Naive B cell (primary cell): Measurements from ENCODE around the gene ABL1. TPM values are rescaled to one million over a fixed set of nuclear protein-coding genes. Genes with fewer than 3 reads are reported as not detected.

ENCODE experiments used
- ATAC-seq, 2 donors: fragments of 150-1000 bp; cut with Tn5 transposase; 2 replicates each; pipeline ENCODE4 v1.10.0; 2021; ENCODE audit warnings: low read depth in 2 of 2, mild to moderate bottlenecking in 2 of 2, moderate library complexity in 2 of 2
- DNase-seq: peaks from one replicate; pipeline ENCODE4 v3.0.0; 2022
- H3K27ac Mint-ChIP-seq, 6 donors: one replicate each; pipeline ENCODE4 v1.8.0; 2020 to 2022; ENCODE audit warnings: mild to moderate bottlenecking in 6 of 6, mixed read lengths in 6 of 6, moderate library complexity in 5 of 6, inconsistent platforms in 2 of 6
- H3K27me3 Mint-ChIP-seq, 3 donors: one replicate each; pipeline ENCODE4 v1.8.0; 2021 to 2022; ENCODE audit warnings: mixed read lengths in 3 of 3, mild to moderate bottlenecking in 1 of 3
- H3K36me3 Mint-ChIP-seq, 2 donors: one replicate each; pipeline ENCODE4 v1.8.0; 2020 to 2022; ENCODE audit warnings: mixed read lengths in 2 of 2, inconsistent platforms in 1 of 2, mild to moderate bottlenecking in 1 of 2
- H3K4me1 Mint-ChIP-seq, 3 donors: one replicate each; pipeline ENCODE4 v1.8.0; 2020 to 2022; ENCODE audit warnings: mixed read lengths in 3 of 3, inconsistent platforms in 1 of 3, mild to moderate bottlenecking in 1 of 3, moderate library complexity in 1 of 3
- H3K4me3 Mint-ChIP-seq, 8 donors: one replicate each; pipeline ENCODE4 v1.8.0; 2020 to 2022; ENCODE audit warnings: mild to moderate bottlenecking in 8 of 8, mixed read lengths in 8 of 8, moderate library complexity in 8 of 8, inconsistent platforms in 2 of 8
- H3K9me3 Mint-ChIP-seq, 7 donors: one replicate each; pipeline ENCODE4 v1.8.0; 2020 to 2022; ENCODE audit warnings: mixed read lengths in 7 of 7, mild to moderate bottlenecking in 5 of 7, inconsistent platforms in 2 of 7, moderate library complexity in 1 of 7
- polyA plus RNA-seq, 6 donors: library from polyadenylated mRNA; unstranded; fragments of 300-500 nt; fragmentation: Illumina TruSeq; gene quantifications; one replicate each; pipeline ENCODE4 v1.2.3, GENCODE V29; 2021; ENCODE audit warnings: low read depth in 6 of 6

Gene ABL1
- polyA plus RNA-seq, 6 donors from 2014 or later = 1.2 to 18.9 (median 9.4) TPM

GRCh38 chr9:130913599-130914416 lies 78.8 kb downstream of the ABL1 start:
- ATAC-seq (no peak), DNase-seq (no peak)
- no peaks in the 10 kb centered on the region for H3K9me3 Mint-ChIP-seq
- peaks cover 0 to 4% (median 0%) of the 10 kb centered on the region in 3 donors for H3K4me1 Mint-ChIP-seq
- no peaks in the 10 kb centered on the region for H3K36me3 Mint-ChIP-seq
- H3K27me3 Mint-ChIP-seq = peaks cover 0 to 16% (median 0%) of the 10 kb centered on the region in 3 donors
- no peak overlapping the region for H3K4me3 Mint-ChIP-seq
- no peak overlapping the region for H3K27ac Mint-ChIP-seq

- no peak overlapping the region for H3K27ac Mint-ChIP-seq
- DNase-seq (no peak), ATAC-seq (no peak)
- H3K27me3 Mint-ChIP-seq = peaks cover 0 to 24% (median 0%) of the 10 kb centered on the region in 3 donors
- H3K9me3 Mint-ChIP-seq = no peaks in the 10 kb centered on the region
- peaks cover 0 to 4% (median 0%) of the 10 kb centered on the region in 3 donors for H3K4me1 Mint-ChIP-seq
- H3K4me3 Mint-ChIP-seq = no peak overlapping the region
- H3K36me3 Mint-ChIP-seq = no peaks in the 10 kb centered on the region
Observed at GRCh38 chr9:130914417-130915095, 79.5 kb downstream of the ABL1 start.

- H3K9me3 Mint-ChIP-seq = no peaks in the 10 kb centered on the region
- no peak for DNase-seq
- no peak overlapping the region for H3K4me3 Mint-ChIP-seq
- H3K27me3 Mint-ChIP-seq = peaks cover 0 to 24% (median 0%) of the 10 kb centered on the region in 3 donors
- H3K4me1 Mint-ChIP-seq = peaks cover 0 to 4% (median 0%) of the 10 kb centered on the region in 3 donors
- H3K36me3 Mint-ChIP-seq = no peaks in the 10 kb centered on the region
- ATAC-seq = no peak
- H3K27ac Mint-ChIP-seq = no peak overlapping the region
Observed at GRCh38 chr9:130915096-130915447, 80.0 kb downstream of the ABL1 start.

GRCh38 chr9:130917168-130917960 lies 82.3 kb downstream of the ABL1 start:
- DNase-seq (no peak), ATAC-seq (no peak)
- no peak overlapping the region for H3K27ac Mint-ChIP-seq
- H3K4me3 Mint-ChIP-seq = no peak overlapping the region
- peaks cover 0 to 37% (median 9%) of the 10 kb centered on the region in 3 donors for H3K27me3 Mint-ChIP-seq
- no peaks in the 10 kb centered on the region for H3K4me1 Mint-ChIP-seq
- H3K36me3 Mint-ChIP-seq = no peaks in the 10 kb centered on the region
- no peaks in the 10 kb centered on the region for H3K9me3 Mint-ChIP-seq

- peaks cover 0 to 45% (median 17%) of the 10 kb centered on the region in 3 donors for H3K27me3 Mint-ChIP-seq
- no peak for DNase-seq
- no peaks in the 10 kb centered on the region for H3K4me1 Mint-ChIP-seq
- H3K27ac Mint-ChIP-seq = no peak overlapping the region
- H3K4me3 Mint-ChIP-seq = no peak overlapping the region
- H3K9me3 Mint-ChIP-seq = no peaks in the 10 kb centered on the region
- no peaks in the 10 kb centered on the region for H3K36me3 Mint-ChIP-seq
- ATAC-seq = no peak
Observed at GRCh38 chr9:130918101-130918825, 83.2 kb downstream of the ABL1 start.

GRCh38 chr9:130918826-130919558 lies 83.9 kb downstream of the ABL1 start:
- H3K27me3 Mint-ChIP-seq = peaks cover 0 to 45% (median 17%) of the 10 kb centered on the region in 3 donors
- H3K9me3 Mint-ChIP-seq = no peaks in the 10 kb centered on the region
- ATAC-seq (no peak), DNase-seq (no peak)
- no peak overlapping the region for H3K27ac Mint-ChIP-seq
- H3K4me3 Mint-ChIP-seq = no peak overlapping the region
- H3K36me3 Mint-ChIP-seq = no peaks in the 10 kb centered on the region
- no peaks in the 10 kb centered on the region for H3K4me1 Mint-ChIP-seq

GRCh38 chr9:130919559-130920145 lies 84.6 kb downstream of the ABL1 start:
- Mint-ChIP-seq H3K4me1 (no peaks in the 10 kb centered on the region), H3K9me3 (no peaks in the 10 kb centered on the region), H3K4me3 (no peak overlapping the region), H3K36me3 (no peaks in the 10 kb centered on the region), H3K27me3 (peaks cover 0 to 45% (median 17%) of the 10 kb centered on the region in 3 donors), H3K27ac (peak overlapping the region in 1 of 6 donors; percentile 32)
- ATAC-seq (no peak), DNase-seq (no peak)

- Mint-ChIP-seq H3K27me3 (peaks cover 0 to 45% (median 17%) of the 10 kb centered on the region in 3 donors), H3K36me3 (no peaks in the 10 kb centered on the region), H3K27ac (no peak overlapping the region), H3K4me3 (no peak overlapping the region), H3K9me3 (no peaks in the 10 kb centered on the region), H3K4me1 (no peaks in the 10 kb centered on the region)
- ATAC-seq = no peak
- DNase-seq = no peak
Observed at GRCh38 chr9:130920233-130920632, 85.2 kb downstream of the ABL1 start.

- DNase-seq = no peak
- Mint-ChIP-seq H3K27ac (no peak overlapping the region), H3K27me3 (peaks cover 0 to 45% (median 17%) of the 10 kb centered on the region in 3 donors), H3K4me3 (no peak overlapping the region), H3K9me3 (no peaks in the 10 kb centered on the region), H3K36me3 (no peaks in the 10 kb centered on the region), H3K4me1 (no peaks in the 10 kb centered on the region)
- no peak for ATAC-seq
Observed at GRCh38 chr9:130920762-130921299, 85.8 kb downstream of the ABL1 start.

- no peak overlapping the region for H3K27ac Mint-ChIP-seq
- H3K9me3 Mint-ChIP-seq = no peaks in the 10 kb centered on the region
- ATAC-seq (no peak), DNase-seq (no peak)
- H3K36me3 Mint-ChIP-seq = no peaks in the 10 kb centered on the region
- H3K27me3 Mint-ChIP-seq = peaks cover 0 to 42% (median 17%) of the 10 kb centered on the region in 3 donors
- H3K4me3 Mint-ChIP-seq = no peak overlapping the region
- H3K4me1 Mint-ChIP-seq = no peaks in the 10 kb centered on the region
Observed at GRCh38 chr9:130921300-130921988, 86.4 kb downstream of the ABL1 start.

GRCh38 chr9:130921989-130922892 lies 87.2 kb downstream of the ABL1 start:
- peak overlapping the region in 1 of 8 donors; percentile 56 for H3K4me3 Mint-ChIP-seq
- ATAC-seq (no peak), DNase-seq (no peak)
- no peaks in the 10 kb centered on the region for H3K36me3 Mint-ChIP-seq
- H3K4me1 Mint-ChIP-seq = no peaks in the 10 kb centered on the region
- no peaks in the 10 kb centered on the region for H3K9me3 Mint-ChIP-seq
- H3K27me3 Mint-ChIP-seq = peaks cover 0 to 34% (median 17%) of the 10 kb centered on the region in 3 donors
- H3K27ac Mint-ChIP-seq = no peak overlapping the region
